ENCODE data around the gene ARHGEF38.
"Not testable (repeated sequence)": the region's sequence is repeated elsewhere in the genome, so short reads cannot be mapped to it uniquely, and the experiment has no call there.

Gene ARHGEF38

GRCh38 chr4:105715692-105716278 is 163.4 kb downstream of the ARHGEF38 start:
- no peak for DNase-seq

DNA sequence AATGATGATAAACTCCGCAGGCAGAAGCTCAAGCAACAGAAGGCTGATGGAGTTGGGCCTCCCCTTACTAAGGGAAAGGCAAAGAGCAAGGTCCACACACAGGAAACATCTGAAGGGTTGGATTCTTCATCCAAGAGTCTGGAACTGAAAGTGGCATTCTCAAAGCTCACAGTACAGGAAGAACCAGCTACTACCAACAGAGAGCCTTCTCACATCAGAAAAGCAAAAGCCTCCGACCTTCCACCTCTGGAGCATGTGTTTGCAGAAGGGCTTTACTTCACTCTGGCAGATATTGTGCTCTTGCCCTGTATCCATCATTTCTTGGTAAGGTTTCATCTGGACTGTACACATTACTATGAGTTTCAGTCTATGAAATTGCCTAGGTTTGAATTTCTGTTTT is 166.8 kb downstream of the ARHGEF38 start:
- DNase-seq: no peak

GRCh38 chr4:105725623-105726022 is 173.2 kb downstream of the ARHGEF38 start:
- no peak for DNase-seq

- not testable (repeated sequence) for DNase-seq
Observed at GRCh38 chr4:105729895-105730294, 177.5 kb downstream of the ARHGEF38 start.
